Measurements from ENCODE around the gene NCLN. TPM values are rescaled to one million over a fixed set of nuclear protein-coding genes. Genes with fewer than 3 reads are reported as not detected.
A peak's percentile ranks its signal among the peaks of the same experiment; 100 is the strongest.

The NCLN gene
- total and polyA plus RNA-seq, 9 of the 15 experiments (the other 6 are each of a cell fraction or from before 2014, with no cell fraction given) = 3.8 to 126 (median 39.6) TPM

GRCh38 chr19:3185461-3186159 lies at the start of gene NCLN (continued):
- TF ChIP-seq FOXP1 (CRISPR knock-in tag; IDR thresholded peaks at IDR 0.05) = 0 out of 2 replicates have a peak, but pooled peaks have one; percentile 64
- no peak for TF ChIP-seq LARP7 (IDR thresholded peaks at IDR 0.05)
- TF ChIP-seq KLF1 (tag; IDR thresholded peaks at IDR 0.05) = no peak
- TF ChIP-seq HSF4 (CRISPR knock-in tag; IDR thresholded peaks at IDR 0.05; ENCODE audit: borderline replicate concordance) = no peak
- no peak for TF ChIP-seq XRCC4 (IDR thresholded peaks at IDR 0.05; ENCODE audit: extremely low read depth, insufficient read depth, insufficient read length)
- 0 out of 2 replicates have a peak, but pooled peaks have one; percentile 4 for TF ChIP-seq NFIC (IDR thresholded peaks at IDR 0.05)
- no peak for TF ChIP-seq ZNF316 (IDR thresholded peaks at IDR 0.05)
- TF ChIP-seq NR2C1 (IDR thresholded peaks at IDR 0.05) = peak; percentile 97
- TF ChIP-seq NR2C1 (tag; IDR thresholded peaks at IDR 0.05) = peak; percentile 98
- TF ChIP-seq ZBTB26 (CRISPR knock-in tag; IDR thresholded peaks at IDR 0.05) = 0 out of 2 replicates have a peak, but pooled peaks have one; percentile 44
- 0 out of 4 replicates have a peak, but pooled peaks of 1 of the 2 experiments have one; percentile 22 for TF ChIP-seq BCLAF1 (IDR thresholded peaks at IDR 0.05; ENCODE audit: borderline replicate concordance in 1 of 2, control insufficient read depth in 1 of 2, low read depth in 2 of 2, low read length in 1 of 2)
- TF ChIP-seq RREB1 (CRISPR knock-in tag; IDR thresholded peaks at IDR 0.05) = no peak
